ENCODE results near the gene IFIT2.
"Not testable (repeated sequence)": the region's sequence is repeated elsewhere in the genome, so short reads cannot be mapped to it uniquely, and the experiment has no call there.

IFIT2 gene

DNA sequence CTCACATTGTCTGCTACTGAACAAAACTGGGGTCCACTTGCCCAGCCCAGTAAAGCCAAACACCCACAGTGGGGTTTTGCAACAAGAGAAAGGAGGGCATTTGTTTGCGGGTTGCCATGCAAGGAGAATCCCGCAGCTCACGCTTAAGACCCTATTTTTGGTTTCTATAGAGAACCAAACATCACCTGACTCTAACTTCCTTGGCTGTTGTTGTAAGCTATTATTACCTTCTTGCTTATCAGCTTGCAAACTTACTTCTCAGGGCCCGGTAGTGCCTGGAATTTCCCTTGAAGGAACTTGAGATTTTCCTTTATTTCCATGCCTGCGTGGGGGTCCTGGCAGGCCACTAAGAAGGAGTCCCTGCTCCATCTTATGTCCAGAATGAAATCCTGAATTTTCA lies 46.6 kb downstream of the IFIT2 start:
- H3K4me3 ChIP-seq (replicated peaks; ENCODE audit: low read depth, low read length): no peak overlapping the region
- DNase-seq (ENCODE audit: extremely low read depth, low read depth): no peak
- TF ChIP-seq, protein P1, sequence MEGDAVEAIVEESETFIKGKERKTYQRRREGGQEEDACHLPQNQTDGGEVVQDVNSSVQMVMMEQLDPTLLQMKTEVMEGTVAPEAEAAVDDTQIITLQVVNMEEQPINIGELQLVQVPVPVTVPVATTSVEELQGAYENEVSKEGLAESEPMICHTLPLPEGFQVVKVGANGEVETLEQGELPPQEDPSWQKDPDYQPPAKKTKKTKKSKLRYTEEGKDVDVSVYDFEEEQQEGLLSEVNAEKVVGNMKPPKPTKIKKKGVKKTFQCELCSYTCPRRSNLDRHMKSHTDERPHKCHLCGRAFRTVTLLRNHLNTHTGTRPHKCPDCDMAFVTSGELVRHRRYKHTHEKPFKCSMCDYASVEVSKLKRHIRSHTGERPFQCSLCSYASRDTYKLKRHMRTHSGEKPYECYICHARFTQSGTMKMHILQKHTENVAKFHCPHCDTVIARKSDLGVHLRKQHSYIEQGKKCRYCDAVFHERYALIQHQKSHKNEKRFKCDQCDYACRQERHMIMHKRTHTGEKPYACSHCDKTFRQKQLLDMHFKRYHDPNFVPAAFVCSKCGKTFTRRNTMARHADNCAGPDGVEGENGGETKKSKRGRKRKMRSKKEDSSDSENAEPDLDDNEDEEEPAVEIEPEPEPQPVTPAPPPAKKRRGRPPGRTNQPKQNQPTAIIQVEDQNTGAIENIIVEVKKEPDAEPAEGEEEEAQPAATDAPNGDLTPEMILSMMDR (IDR thresholded peaks at IDR 0.05; ENCODE audit: low read depth, low read length, missing control alignments): no peak

DNA sequence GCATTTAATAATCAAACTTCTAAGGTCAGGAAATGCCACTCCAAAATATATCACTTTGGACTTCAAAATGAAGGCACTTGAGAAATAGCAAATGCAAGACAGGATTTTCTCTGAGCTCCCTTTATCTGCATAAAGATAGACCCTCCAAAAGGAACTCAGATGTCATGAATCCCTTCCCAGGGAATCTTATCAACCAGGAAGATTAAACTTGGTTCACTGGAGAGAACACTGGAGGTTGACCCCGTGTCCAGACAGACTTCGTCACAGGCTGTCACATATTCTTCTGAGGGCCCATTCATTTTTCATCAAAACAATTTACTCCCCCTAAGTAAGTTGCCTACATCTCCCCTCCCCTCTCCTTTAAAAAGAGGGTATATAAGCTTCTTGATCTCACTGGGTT lies 47.1 kb downstream of the IFIT2 start:
- TF ChIP-seq, protein P1 (IDR thresholded peaks at IDR 0.05; ENCODE audit: low read depth, low read length, missing control alignments): no peak
- DNase-seq (ENCODE audit: extremely low read depth, low read depth): no peak
- no peak overlapping the region for H3K4me3 ChIP-seq (replicated peaks; ENCODE audit: low read depth, low read length)

DNA sequence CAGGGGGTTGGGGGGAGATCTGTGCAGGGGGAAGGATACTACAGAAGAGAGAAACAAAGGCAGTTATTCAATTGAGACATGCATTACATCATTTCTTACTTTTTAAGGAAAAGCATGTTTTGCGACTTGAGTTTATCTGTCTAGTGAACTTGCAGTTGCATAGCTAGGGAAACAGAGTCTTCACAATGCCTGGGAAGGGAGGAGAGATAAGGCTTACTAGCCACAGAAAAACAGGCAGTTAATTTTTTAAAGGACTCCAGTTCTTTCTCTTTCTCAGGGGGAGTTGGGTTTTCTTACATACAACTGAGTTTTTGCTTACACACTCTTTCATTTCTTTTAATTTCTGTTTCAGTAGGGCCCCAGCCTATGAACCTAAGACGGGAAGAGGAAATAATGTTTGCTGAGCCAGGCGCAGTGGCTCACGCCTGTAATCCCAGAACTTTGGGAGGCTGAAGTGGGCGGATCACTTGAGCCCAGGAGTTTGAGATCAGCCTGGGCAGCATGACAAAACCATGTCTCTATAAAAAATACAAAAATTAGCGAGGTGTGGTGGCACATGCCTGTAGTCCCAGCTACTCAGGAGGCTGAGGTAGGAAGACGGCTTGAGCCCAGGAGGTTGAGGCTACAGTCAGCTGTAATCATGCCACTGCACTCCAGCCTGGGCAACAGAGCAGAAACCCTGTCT lies 48.9 kb downstream of the IFIT2 start:
- H3K4me3 ChIP-seq (replicated peaks; ENCODE audit: low read depth, low read length); DNase-seq (ENCODE audit: extremely low read depth, low read depth): not testable (repeated sequence)

DNA sequence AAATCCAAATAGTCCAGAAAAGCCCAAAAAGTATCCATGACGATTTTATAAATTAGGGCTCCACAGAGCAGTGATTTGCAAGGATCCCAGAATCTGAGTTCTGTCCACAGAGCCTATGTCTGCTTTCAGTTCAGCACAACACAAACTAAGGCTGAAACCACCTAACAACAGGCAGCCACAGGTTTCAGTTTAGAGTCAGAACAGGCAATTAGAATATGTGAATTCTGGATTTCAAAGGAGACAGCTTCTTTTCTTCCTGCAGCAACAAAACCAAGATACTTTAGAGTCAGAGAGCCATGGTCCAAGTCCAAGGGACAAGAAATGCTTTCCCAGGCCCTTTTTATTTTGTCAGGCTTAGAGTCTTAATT lies 49.5 kb downstream of the IFIT2 start:
- no peak overlapping the region for H3K4me3 ChIP-seq (replicated peaks; ENCODE audit: low read depth, low read length)
- DNase-seq (ENCODE audit: extremely low read depth, low read depth): no peak

DNA sequence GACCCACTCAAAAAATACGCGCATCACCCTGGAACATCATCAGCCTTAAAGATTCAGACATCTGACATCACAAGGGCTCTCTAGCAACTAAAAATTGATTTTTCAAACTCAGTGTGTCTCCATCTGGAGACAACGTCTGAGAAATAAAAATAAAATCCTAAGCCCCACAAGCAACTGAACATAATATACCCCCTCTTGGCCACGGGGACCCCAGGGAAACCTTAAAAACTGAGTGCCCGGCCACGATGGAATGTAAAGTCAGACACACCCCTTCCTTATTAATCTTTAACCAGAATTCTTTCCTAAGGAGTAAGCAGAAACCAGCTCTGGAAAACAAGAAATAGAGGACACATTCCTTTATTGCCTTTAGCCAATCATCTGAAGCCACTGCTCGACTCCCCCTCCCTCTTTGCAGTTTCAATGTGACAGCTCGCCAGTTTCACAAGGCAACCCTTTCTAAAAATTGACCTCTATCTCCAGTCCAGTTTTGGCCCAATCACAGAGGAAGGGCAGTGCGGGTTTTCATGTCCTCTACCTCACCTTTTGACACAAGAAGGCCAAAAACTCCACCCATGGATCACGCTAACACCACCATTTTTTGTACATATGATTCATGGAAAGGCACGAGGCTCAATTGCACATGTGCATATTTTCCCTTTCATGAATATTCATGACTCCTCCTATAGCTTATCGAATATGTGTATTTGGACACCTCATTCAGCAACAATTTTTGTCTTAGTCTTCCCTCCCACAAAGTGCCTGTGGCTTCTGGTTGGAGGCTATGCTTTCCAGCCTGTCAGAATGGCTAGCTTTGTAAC lies 50.1 kb downstream of the IFIT2 start:
- TF ChIP-seq, protein P1 (IDR thresholded peaks at IDR 0.05; ENCODE audit: low read depth, low read length, missing control alignments): no peak
- peak; percentile 82 for DNase-seq (ENCODE audit: extremely low read depth, low read depth)
- no peak overlapping the region for H3K4me3 ChIP-seq (replicated peaks; ENCODE audit: low read depth, low read length)

More for the DNA sequence above, 49.5 kb downstream of the IFIT2 start:
- TF ChIP-seq, protein P1 (IDR thresholded peaks at IDR 0.05; ENCODE audit: low read depth, low read length, missing control alignments): no peak

DNA sequence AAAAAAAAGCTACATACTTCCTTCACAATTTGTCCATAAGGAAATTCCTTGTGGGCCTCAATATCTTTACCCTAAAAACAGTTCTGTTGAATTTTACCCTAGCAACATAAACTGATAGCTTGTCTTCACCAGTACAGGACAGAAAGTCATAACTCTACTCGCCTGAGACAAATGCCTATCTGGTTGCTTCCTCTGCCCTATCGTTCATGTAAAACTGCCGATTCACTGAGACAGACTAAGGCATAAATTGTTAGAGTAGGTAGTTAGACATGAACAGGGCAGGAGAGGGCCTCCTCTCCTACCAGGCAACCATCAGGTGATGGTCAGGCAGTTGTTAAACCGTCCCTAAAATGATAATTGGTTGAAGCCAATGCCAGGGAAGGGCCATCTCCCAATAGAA lies 51.0 kb downstream of the IFIT2 start:
- no peak overlapping the region for H3K4me3 ChIP-seq (replicated peaks; ENCODE audit: low read depth, low read length)
- TF ChIP-seq, protein P1 (IDR thresholded peaks at IDR 0.05; ENCODE audit: low read depth, low read length, missing control alignments): no peak
- DNase-seq (ENCODE audit: extremely low read depth, low read depth): no peak

DNA sequence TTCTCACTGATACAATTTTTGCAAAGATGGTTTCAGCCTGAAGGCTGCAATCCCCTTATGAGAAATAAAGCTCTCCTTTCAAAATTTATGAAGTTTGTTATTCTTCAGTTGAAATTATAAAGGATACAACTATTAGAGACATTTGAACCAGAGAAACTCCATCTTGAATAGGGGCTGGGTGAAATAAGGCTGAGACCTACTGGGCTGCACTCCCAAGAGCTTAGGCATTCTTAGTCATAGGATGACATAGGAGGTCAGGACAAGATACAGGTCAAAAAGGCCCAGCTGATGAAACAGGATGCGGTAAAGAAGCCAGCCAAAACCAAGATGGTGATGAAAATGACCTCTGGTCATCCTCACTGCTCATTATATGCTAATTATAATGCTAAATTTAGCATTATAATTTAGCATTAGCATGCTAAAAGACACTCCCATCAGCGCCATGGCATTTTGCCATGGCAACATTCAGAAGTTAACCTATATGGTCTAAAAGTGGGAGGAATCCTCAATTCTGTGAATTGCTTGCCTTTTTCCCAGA lies 53.6 kb downstream of the IFIT2 start:
- TF ChIP-seq, protein P1 (IDR thresholded peaks at IDR 0.05; ENCODE audit: low read depth, low read length, missing control alignments): no peak
- DNase-seq (ENCODE audit: extremely low read depth, low read depth): peak; percentile 22
- no peak overlapping the region for H3K4me3 ChIP-seq (replicated peaks; ENCODE audit: low read depth, low read length)
